Transverse colon (tissue), 4 donors: ENCODE data around the gene ZNF516. TPM values are rescaled to one million over a fixed set of nuclear protein-coding genes. Genes with fewer than 3 reads are reported as not detected.
"Not testable (repeated sequence)": the region's sequence is repeated elsewhere in the genome, so short reads cannot be mapped to it uniquely, and the experiment has no call there.

Experiments used
- DNase-seq: peaks from one replicate; pipeline ENCODE4 v3.0.0-alpha.2; 2019
- H3K27ac ChIP-seq, 4 donors: fragments of 200-600 bp; sonication (generic); 2 replicates each; pipeline ENCODE4 v1.5.1; 2016 to 2018; ENCODE audit warnings: inconsistent platforms in 4 of 4
- H3K27me3 ChIP-seq: fragments of 200-600 bp; sonication (generic); 2 replicates; pipeline ENCODE4 v1.5.1; 2017; ENCODE audit warnings: inconsistent platforms
- H3K36me3 ChIP-seq, 4 donors: fragments of 200-600 bp; sonication (generic); 2 replicates each; pipeline ENCODE4 v1.5.1; 2017 to 2019; ENCODE audit warnings: inconsistent platforms in 4 of 4
- H3K4me1 ChIP-seq, 4 donors: fragments of 200-600 bp; sonication (generic); 2 replicates each; pipeline ENCODE4 v1.5.1; 2017 to 2020; ENCODE audit warnings: inconsistent platforms in 4 of 4
- H3K4me3 ChIP-seq, 4 donors: fragments of 200-600 bp; sonication (generic); 1 replicate in 1 of 4; 2 replicates in 3 of 4; pipeline versions ENCODE4 v1.5.1 to v1.6.1; 2017 to 2019; ENCODE audit warnings: inconsistent platforms in 4 of 4
- H3K9me3 ChIP-seq, 2 donors: fragments of 200-600 bp; sonication (generic); 2 replicates each; pipeline ENCODE4 v1.5.1; 2017 to 2019; ENCODE audit warnings: inconsistent platforms in 2 of 2
- EP300 ChIP-seq: sonication (generic); formaldehyde crosslinking; IDR thresholded peaks from one replicate; pipeline ENCODE4 v1.6.1; 2017; ENCODE audit warnings: antibody characterized with exemption, low read depth
- POLR2A ChIP-seq: fragments of 450-650 bp; IDR thresholded peaks from one replicate; pipeline ENCODE4 v1.6.1; 2016; ENCODE audit warnings: antibody characterized with exemption, mild to moderate bottlenecking, moderate library complexity
- POLR2AphosphoS5 ChIP-seq, 3 donors: sonication (generic); formaldehyde crosslinking; IDR thresholded peaks; one replicate each; pipeline ENCODE4 v1.6.1; 2016; ENCODE audit warnings: antibody characterized with exemption in 3 of 3
- WGBS, 2 donors: methylation state at CpG; one replicate each; pipeline ENCODE4 v1.1.5; 2018; ENCODE audit warnings: low coverage in 1 of 2; 5-methylcytosine and 5-hydroxymethylcytosine counted together
- in situ Hi-C, 4 donors: fragments of 200-750 bp; cut with MboI; loops; one replicate each; pipeline versions ENCODE4 v1.15.0 to v1.15.1; 2017; ENCODE audit warnings: low sequenced_read_pairs in 3 of 4, low pct_ligation_motif_present in 1 of 4, low pct_unique_long_range_greater_than_20kb in 1 of 4
- intact Hi-C: fragments of 100-400 bp; cut with DNase I; formaldehyde crosslinking; loops from one replicate; pipeline ENCODE4 v1.15.1; 2023; ENCODE audit warnings: low total_unique reads
- total RNA-seq, 4 donors: library from RNA; depleted of rRNA; stranded (reverse); fragments of >200 nt; gene quantifications; one replicate each; pipeline ENCODE4 v1.1.0, GENCODE V29; 2016
- TF ChIP-seq, protein P1 (sequence below), 5 experiments: fragments of 200-600 bp in 3 of 5; fragments of 450-650 bp in 2 of 5; sonication (generic) in 3 of 5; IDR thresholded peaks; 1 replicate in 2 of 5; 2 replicates in 3 of 5; pipeline ENCODE4 v1.5.1; 2016 to 2017; ENCODE audit warnings: antibody characterized with exemption in 5 of 5, inconsistent platforms in 3 of 5, mild to moderate bottlenecking in 2 of 5, moderate library complexity in 1 of 5

The ZNF516 gene, protein sequence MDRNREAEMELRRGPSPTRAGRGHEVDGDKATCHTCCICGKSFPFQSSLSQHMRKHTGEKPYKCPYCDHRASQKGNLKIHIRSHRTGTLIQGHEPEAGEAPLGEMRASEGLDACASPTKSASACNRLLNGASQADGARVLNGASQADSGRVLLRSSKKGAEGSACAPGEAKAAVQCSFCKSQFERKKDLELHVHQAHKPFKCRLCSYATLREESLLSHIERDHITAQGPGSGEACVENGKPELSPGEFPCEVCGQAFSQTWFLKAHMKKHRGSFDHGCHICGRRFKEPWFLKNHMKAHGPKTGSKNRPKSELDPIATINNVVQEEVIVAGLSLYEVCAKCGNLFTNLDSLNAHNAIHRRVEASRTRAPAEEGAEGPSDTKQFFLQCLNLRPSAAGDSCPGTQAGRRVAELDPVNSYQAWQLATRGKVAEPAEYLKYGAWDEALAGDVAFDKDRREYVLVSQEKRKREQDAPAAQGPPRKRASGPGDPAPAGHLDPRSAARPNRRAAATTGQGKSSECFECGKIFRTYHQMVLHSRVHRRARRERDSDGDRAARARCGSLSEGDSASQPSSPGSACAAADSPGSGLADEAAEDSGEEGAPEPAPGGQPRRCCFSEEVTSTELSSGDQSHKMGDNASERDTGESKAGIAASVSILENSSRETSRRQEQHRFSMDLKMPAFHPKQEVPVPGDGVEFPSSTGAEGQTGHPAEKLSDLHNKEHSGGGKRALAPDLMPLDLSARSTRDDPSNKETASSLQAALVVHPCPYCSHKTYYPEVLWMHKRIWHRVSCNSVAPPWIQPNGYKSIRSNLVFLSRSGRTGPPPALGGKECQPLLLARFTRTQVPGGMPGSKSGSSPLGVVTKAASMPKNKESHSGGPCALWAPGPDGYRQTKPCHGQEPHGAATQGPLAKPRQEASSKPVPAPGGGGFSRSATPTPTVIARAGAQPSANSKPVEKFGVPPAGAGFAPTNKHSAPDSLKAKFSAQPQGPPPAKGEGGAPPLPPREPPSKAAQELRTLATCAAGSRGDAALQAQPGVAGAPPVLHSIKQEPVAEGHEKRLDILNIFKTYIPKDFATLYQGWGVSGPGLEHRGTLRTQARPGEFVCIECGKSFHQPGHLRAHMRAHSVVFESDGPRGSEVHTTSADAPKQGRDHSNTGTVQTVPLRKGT
- total RNA-seq = 10 to 100 TPM; 19.4 to 37.8 (median 26.7) TPM

DNA sequence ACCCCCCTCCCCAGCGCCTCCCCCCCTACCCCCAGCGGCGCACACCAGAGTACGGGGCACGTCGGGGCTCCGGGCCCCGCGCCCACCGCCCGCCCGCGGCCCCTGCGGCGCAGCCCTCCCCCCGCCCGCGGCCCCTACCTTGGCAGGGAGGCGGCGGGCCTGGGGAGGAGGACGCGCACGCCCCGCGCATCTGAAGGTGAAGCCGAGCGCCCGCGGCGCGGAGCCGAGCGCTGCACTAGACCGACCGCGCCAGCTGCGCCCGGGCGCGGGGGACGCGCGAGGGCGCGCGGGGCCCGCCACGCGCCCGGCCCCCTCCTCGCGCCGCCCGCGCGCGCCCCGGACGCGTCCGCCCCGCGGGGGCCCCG, at the start of gene ZNF516:
Gene ZNF516 (minus strand): TSS at position 237 of the 365 bp plus-strand sequence. CDS start 52,188 bp downstream, outside the sequence.
- no peak for DNase-seq
- no peaks in the 10 kb centered on the region for H3K9me3 ChIP-seq
- H3K27me3 ChIP-seq = no peaks in the 10 kb centered on the region
- H3K4me1 ChIP-seq = peaks cover 0 to 20% (median 10%) of the 10 kb centered on the region in 4 donors
- H3K36me3 ChIP-seq = no peaks in the 10 kb centered on the region
- no peak for TF ChIP-seq POLR2A
- TF ChIP-seq POLR2AphosphoS5 (IDR thresholded peaks at IDR 0.05) = no peak
- in situ Hi-C loops = no loop called here
- WGBS, 2 donors = 0% methylated on average over 2 of the region's 64 CpGs; no CpG with 5 or more reads in 1 of the 2 donors
- intact Hi-C loops = no loop called here
- H3K27ac ChIP-seq = peak within 1 kb of the TSS; percentile 84 to 95 (median 91)
- peak within 1 kb of the TSS; percentile 60 to 84 (median 74) for H3K4me3 ChIP-seq

DNA sequence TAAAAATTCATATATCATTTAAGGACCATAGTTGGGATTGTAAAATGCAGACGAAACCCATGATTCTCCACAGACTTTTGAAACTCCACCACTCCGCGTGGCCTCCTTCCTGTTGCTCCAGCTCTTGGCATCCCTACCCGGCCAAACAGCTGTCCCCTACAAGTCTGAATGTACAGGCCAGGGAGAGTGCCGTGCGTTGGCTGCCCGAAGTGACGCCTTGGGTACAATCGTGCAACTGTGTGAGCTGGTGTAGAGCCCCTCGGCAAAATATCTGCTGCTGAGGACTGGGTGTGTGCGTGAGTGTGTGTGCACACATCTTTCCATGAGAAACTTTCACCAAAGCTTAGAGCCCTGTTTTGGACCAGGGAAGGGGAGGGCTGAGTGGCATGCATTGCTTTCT, 43.8 kb upstream of the ZNF516 start:
- Histone ChIP-seq H3K27me3 (no peaks in the 10 kb centered on the region), H3K4me1 (no peaks in the 10 kb centered on the region), H3K9me3 (no peaks in the 10 kb centered on the region), H3K4me3 (no peak overlapping the region), H3K36me3 (no peaks in the 10 kb centered on the region), H3K27ac (no peak overlapping the region)
- in situ Hi-C loops (no loop called here), intact Hi-C loops (no loop called here)
- DNase-seq = no peak
- TF ChIP-seq POLR2A (no peak), EP300 (no peak), POLR2AphosphoS5 (IDR thresholded peaks at IDR 0.05) (no peak)
- TF ChIP-seq, protein P1, sequence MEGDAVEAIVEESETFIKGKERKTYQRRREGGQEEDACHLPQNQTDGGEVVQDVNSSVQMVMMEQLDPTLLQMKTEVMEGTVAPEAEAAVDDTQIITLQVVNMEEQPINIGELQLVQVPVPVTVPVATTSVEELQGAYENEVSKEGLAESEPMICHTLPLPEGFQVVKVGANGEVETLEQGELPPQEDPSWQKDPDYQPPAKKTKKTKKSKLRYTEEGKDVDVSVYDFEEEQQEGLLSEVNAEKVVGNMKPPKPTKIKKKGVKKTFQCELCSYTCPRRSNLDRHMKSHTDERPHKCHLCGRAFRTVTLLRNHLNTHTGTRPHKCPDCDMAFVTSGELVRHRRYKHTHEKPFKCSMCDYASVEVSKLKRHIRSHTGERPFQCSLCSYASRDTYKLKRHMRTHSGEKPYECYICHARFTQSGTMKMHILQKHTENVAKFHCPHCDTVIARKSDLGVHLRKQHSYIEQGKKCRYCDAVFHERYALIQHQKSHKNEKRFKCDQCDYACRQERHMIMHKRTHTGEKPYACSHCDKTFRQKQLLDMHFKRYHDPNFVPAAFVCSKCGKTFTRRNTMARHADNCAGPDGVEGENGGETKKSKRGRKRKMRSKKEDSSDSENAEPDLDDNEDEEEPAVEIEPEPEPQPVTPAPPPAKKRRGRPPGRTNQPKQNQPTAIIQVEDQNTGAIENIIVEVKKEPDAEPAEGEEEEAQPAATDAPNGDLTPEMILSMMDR (IDR thresholded peaks at IDR 0.05) = no peak
- WGBS, 2 donors = 91 to 94% methylated on average over 3 to 11 of the region's 11 CpGs

DNA sequence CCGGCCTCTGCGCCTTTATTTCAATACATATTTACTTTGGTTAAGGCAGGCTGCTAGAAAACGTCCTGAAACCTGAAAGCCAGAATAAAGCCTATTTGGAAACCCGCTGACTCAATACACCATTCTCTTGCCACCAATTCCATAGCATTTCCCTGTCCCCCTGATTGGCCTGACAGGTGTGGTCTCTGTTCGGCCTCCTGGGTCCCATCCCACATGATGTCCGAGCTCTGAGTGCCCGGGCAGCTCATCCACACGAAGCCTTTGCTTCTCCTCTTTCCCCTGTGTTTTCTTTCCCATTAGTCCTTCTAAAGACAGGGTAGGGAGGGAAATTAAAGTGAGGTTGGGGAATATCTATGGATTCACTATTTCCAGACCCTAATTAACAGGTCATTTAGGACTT, 42.6 kb upstream of the ZNF516 start:
- intact Hi-C loops = no loop called here
- WGBS, 2 donors = 74 to 83% methylated on average over 5 to 8 of the region's 8 CpGs
- TF ChIP-seq, protein P1 (IDR thresholded peaks at IDR 0.05) = no peak
- TF ChIP-seq POLR2A (no peak), EP300 (no peak), POLR2AphosphoS5 (IDR thresholded peaks at IDR 0.05) (no peak)

DNA sequence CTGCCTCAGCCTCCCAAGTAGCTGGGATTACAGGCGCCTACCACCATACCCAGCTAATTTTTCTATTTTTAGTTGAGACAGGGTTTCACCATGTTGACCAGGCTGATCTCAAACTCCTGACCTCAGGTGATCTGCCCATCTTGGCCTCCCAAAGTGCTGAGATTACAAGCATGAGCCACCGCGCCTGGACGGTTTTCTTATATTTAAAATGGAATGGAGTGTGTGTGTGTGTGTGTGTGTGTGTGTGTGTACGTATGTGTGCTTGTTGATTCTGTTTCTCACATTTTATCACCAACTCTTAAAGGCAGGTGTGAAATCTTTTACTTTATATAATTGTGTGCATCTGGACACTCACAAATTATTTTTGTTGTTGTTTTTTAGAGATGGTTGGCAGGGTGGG, 41.6 kb upstream of the ZNF516 start:
- H3K36me3 ChIP-seq, H3K4me1 ChIP-seq, intact Hi-C loops, DNase-seq, H3K4me3 ChIP-seq, in situ Hi-C loops, H3K9me3 ChIP-seq, H3K27me3 ChIP-seq, H3K27ac ChIP-seq: not testable (repeated sequence)
- WGBS, 2 donors = 92% methylated on average over 5 of the region's 5 CpGs; no CpG with 5 or more reads in 1 of the 2 donors

More for the DNA sequence above, 42.6 kb upstream of the ZNF516 start:
- H3K4me1 ChIP-seq = no peaks in the 10 kb centered on the region
- H3K36me3 ChIP-seq = no peaks in the 10 kb centered on the region
- H3K27me3 ChIP-seq = no peaks in the 10 kb centered on the region
- in situ Hi-C loops = no loop called here
- DNase-seq = no peak
- H3K27ac ChIP-seq = no peak overlapping the region
- no peaks in the 10 kb centered on the region for H3K9me3 ChIP-seq
- H3K4me3 ChIP-seq = no peak overlapping the region
